ENCODE results near the gene HOXC6. TPM values are rescaled to one million over a fixed set of nuclear protein-coding genes. Genes with fewer than 3 reads are reported as not detected.

The HOXC6 gene
- total RNA-seq, 1 donor from 2014 or later: not detected

GRCh38 chr12:54004063-54004840 is 24.0 kb upstream of the HOXC6 start:
- Mint-ChIP-seq H3K9me3 (ENCODE audit: unreplicated experiment) (no peaks in the 10 kb centered on the region), H3K36me3 (ENCODE audit: unreplicated experiment) (no peaks in the 10 kb centered on the region), H3K27me3 (ENCODE audit: unreplicated experiment) (peaks cover 94% of the 10 kb centered on the region), H3K4me1 (ENCODE audit: unreplicated experiment) (peaks cover 16% of the 10 kb centered on the region), H3K27ac (ENCODE audit: unreplicated experiment) (no peak overlapping the region), H3K4me3 (ENCODE audit: unreplicated experiment) (no peak overlapping the region)
- no peak for DNase-seq (ENCODE audit: extremely low spot score, unreplicated experiment)
- TF ChIP-seq CTCF (IDR thresholded peaks at IDR 0.05): no peak

GRCh38 chr12:54004841-54005530 is 23.3 kb upstream of the HOXC6 start:
- DNase-seq (ENCODE audit: extremely low spot score, unreplicated experiment): no peak

GRCh38 chr12:54005531-54005852 is 22.7 kb upstream of the HOXC6 start:
- H3K4me3 Mint-ChIP-seq (ENCODE audit: unreplicated experiment): no peak overlapping the region

More at GRCh38 chr12:54004841-54005530, 23.3 kb upstream of the HOXC6 start:
- Mint-ChIP-seq H3K27ac (ENCODE audit: unreplicated experiment) (no peak overlapping the region), H3K4me1 (ENCODE audit: unreplicated experiment) (peaks cover 16% of the 10 kb centered on the region), H3K9me3 (ENCODE audit: unreplicated experiment) (no peaks in the 10 kb centered on the region), H3K36me3 (ENCODE audit: unreplicated experiment) (no peaks in the 10 kb centered on the region), H3K4me3 (ENCODE audit: unreplicated experiment) (no peak overlapping the region), H3K27me3 (ENCODE audit: unreplicated experiment) (peaks cover 95% of the 10 kb centered on the region)
- TF ChIP-seq CTCF (IDR thresholded peaks at IDR 0.05): no peak

GRCh38 chr12:54005853-54006558 is 22.2 kb upstream of the HOXC6 start:
- Mint-ChIP-seq H3K4me3 (ENCODE audit: unreplicated experiment) (peak overlapping the region; percentile 67), H3K27ac (ENCODE audit: unreplicated experiment) (no peak overlapping the region), H3K9me3 (ENCODE audit: unreplicated experiment) (no peaks in the 10 kb centered on the region), H3K36me3 (ENCODE audit: unreplicated experiment) (no peaks in the 10 kb centered on the region), H3K27me3 (ENCODE audit: unreplicated experiment) (peaks cover 93% of the 10 kb centered on the region), H3K4me1 (ENCODE audit: unreplicated experiment) (peaks cover 13% of the 10 kb centered on the region)
- TF ChIP-seq CTCF (IDR thresholded peaks at IDR 0.05): peak; percentile 97
- peak; percentile 93 for DNase-seq (ENCODE audit: extremely low spot score, unreplicated experiment)

More at GRCh38 chr12:54005531-54005852, 22.7 kb upstream of the HOXC6 start:
- no peak for DNase-seq (ENCODE audit: extremely low spot score, unreplicated experiment)
- Mint-ChIP-seq H3K9me3 (ENCODE audit: unreplicated experiment) (no peaks in the 10 kb centered on the region), H3K36me3 (ENCODE audit: unreplicated experiment) (no peaks in the 10 kb centered on the region), H3K27me3 (ENCODE audit: unreplicated experiment) (peaks cover 95% of the 10 kb centered on the region), H3K4me1 (ENCODE audit: unreplicated experiment) (peaks cover 12% of the 10 kb centered on the region), H3K27ac (ENCODE audit: unreplicated experiment) (no peak overlapping the region)
- no peak for TF ChIP-seq CTCF (IDR thresholded peaks at IDR 0.05)

Measured in osteocyte (in vitro differentiated cells).